ENCODE data around the gene ITGB2. TPM values are rescaled to one million over a fixed set of nuclear protein-coding genes. Genes with fewer than 3 reads are reported as not detected.

Gene ITGB2
- 0.67 and 0.77 TPM in 2 replicates for polyA plus RNA-seq (2012; rRNA removed)
- 0.32 and 0.75 TPM in 2 replicates for polyA plus RNA-seq (2012; cell fraction: cytosol; rRNA removed)
- polyA plus RNA-seq (2012; cell fraction: nucleus; rRNA removed), result 2.0 TPM in 2 replicates

DNA sequence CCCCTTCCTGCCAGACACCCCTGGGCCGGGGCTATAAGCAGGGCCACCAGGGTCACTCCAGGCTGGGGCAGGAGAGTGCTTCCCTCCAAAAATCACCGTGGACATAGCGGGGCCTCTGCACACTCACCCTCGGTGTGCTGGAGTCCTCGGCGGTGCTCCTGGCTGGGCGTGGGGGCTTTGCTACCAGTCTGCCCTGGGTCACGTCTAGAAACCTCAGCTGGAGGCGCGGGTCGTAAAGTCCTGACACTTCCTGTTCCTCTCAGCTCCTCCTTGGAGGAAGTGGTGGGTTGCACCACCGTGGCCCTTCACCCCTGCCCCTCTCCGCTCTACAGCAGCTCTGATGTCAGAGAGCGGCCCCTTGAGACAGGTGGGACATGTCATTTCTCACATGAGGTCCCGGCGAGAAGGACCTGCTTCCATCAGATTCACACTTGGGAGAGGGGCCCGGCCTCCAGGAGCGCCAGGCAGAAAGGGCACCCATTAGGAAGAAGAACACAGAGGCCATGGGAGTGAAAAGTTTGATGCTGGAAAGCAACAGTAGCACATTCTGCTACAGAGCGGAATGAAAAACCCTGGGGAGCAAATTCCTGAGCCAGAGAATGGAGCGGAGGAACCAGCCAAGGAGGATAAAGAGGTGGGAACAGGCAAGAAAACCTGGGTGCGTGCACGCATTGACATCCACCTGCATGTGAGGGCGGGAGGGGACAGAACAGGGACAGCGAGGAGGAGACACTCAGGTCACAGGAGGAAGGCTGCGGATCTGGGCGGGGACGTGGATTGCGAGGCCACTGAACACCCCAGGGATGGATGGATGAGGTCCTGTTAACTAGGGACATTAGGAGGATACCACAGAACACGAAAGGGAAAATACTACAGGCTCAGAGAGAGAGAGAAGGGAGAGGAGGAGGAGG, at the start of gene ITGB2:
Gene ITGB2, minus strand, starts transcription at position 206 of the 911 bp plus-strand sequence. CDS start 10,117 bp downstream, outside the sequence.
- WGBS (ENCODE audit: low lambda C conversion rate), result 74% methylated on average over 19 of the region's 29 CpGs
- no peaks in the 10 kb centered on the region for H3K9me3 ChIP-seq
- POLR2A ChIA-PET, result no interaction called here
- H3K9me2 ChIP-seq, result no peaks in the 10 kb centered on the region
- H4K20me1 ChIP-seq (ENCODE audit: insufficient read depth), result no peaks in the 10 kb centered on the region
- no peaks in the 10 kb centered on the region for H3K36me3 ChIP-seq (replicated peaks in 1 of 2; ENCODE audit: control insufficient read depth in 1 of 2, insufficient read depth in 2 of 2, low read length in 1 of 2)
- DNase-seq, result no peak
- no peaks in the 10 kb centered on the region for H3K79me2 ChIP-seq (ENCODE audit: insufficient read depth)
- TF ChIP-seq MXI1 (IDR thresholded peaks at IDR 0.05; ENCODE audit: low read depth, low read length) (no peak), TAF1 (IDR thresholded peaks at IDR 0.05; ENCODE audit: borderline replicate concordance, low read depth, low read length) (no peak), RAD21 (IDR thresholded peaks at IDR 0.05; ENCODE audit: low read length) (no peak), FOXM1 (IDR thresholded peaks at IDR 0.05; ENCODE audit: low read depth) (no peak), EP300 (IDR thresholded peaks at IDR 0.05; ENCODE audit: borderline replicate concordance in 1 of 2, low read depth in 1 of 2, low read length in 1 of 2) (no peak), GATA2 (CRISPR knock-in tag; IDR thresholded peaks at IDR 0.05) (no peak), TCF12 (IDR thresholded peaks at IDR 0.05) (no peak), YY1 (IDR thresholded peaks at IDR 0.05; ENCODE audit: low read depth) (no peak), POLR2AphosphoS5 (IDR thresholded peaks at IDR 0.05; ENCODE audit: low read depth, low read length) (no peak), NFIC (IDR thresholded peaks at IDR 0.05; ENCODE audit: borderline replicate concordance) (no peak), CTCF (IDR thresholded peaks at IDR 0.05) (no peak), MEF2A (IDR thresholded peaks at IDR 0.05; ENCODE audit: borderline replicate concordance, low read depth) (no peak), ZBTB33 (IDR thresholded peaks at IDR 0.05; ENCODE audit: borderline replicate concordance, low read depth) (no peak), FOSL2 (IDR thresholded peaks at IDR 0.05; ENCODE audit: borderline replicate concordance, low read depth) (no peak), GABPA (IDR thresholded peaks at IDR 0.05; ENCODE audit: low read depth) (no peak), ELF1 (IDR thresholded peaks at IDR 0.05) (no peak)
- TF ChIP-seq, protein P1, sequence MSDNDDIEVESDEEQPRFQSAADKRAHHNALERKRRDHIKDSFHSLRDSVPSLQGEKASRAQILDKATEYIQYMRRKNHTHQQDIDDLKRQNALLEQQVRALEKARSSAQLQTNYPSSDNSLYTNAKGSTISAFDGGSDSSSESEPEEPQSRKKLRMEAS (IDR thresholded peaks at IDR 0.05; ENCODE audit: low read depth), result no peak
- H3K9ac ChIP-seq, result no peak within 1 kb of the TSS
- H3K4me2 ChIP-seq, result no peak within 1 kb of the TSS
- no peaks in the 10 kb centered on the region; a peak in 1 of 4 replicates for H3K4me1 ChIP-seq (ENCODE audit: control insufficient read depth in 1 of 2, insufficient read depth in 2 of 2, low read depth in 1 of 2, low read length in 1 of 2)
- H3F3A ChIP-seq (replicated peaks; ENCODE audit: insufficient read depth), result peaks cover 4% of the 10 kb centered on the region
- H3K4me3 ChIP-seq (ENCODE audit: low read depth in 2 of 2, low read length in 1 of 2), result no peak within 1 kb of the TSS
- no peak within 1 kb of the TSS for H3K27ac ChIP-seq (ENCODE audit: low read depth in 2 of 2, low read length in 1 of 2)
- H3K27me3 ChIP-seq (ENCODE audit: insufficient read depth), result peaks cover 31% of the 10 kb centered on the region; the same call in 1 of the 2 replicates
- H2AFZ ChIP-seq (ENCODE audit: low read depth), result no peak within 1 kb of the TSS
- CTCF ChIA-PET, result interaction anchor here (1.5 kb wide), 1 partner anchor 12 kb away, joined by 5 read pairs; no protein-coding TSS in a partner anchor
